Omental fat pad (tissue), 4 donors: Measurements from ENCODE around the gene MICB. TPM values are rescaled to one million over a fixed set of nuclear protein-coding genes. Genes with fewer than 3 reads are reported as not detected.
"Not testable (repeated sequence)": the region's sequence is repeated elsewhere in the genome, so short reads cannot be mapped to it uniquely, and the experiment has no call there.

ENCODE experiments used
- ATAC-seq: fragments of 150-250 bp; one replicate; pipeline ENCODE4 v1.9.1; 2016; ENCODE audit warnings: mild to moderate bottlenecking, moderate library complexity; ENCODE audit not compliant: low FRiP score
- DNase-seq: peaks from one replicate; pipeline ENCODE4 v3.0.0-alpha.2; 2019; ENCODE audit warnings: low spot score
- CTCF ChIP-seq, 3 donors: fragments of 450-650 bp; IDR thresholded peaks; one replicate each; pipeline ENCODE4 v1.5.1; 2016 to 2017; ENCODE audit warnings: antibody characterized with exemption in 3 of 3, mild to moderate bottlenecking in 3 of 3, moderate library complexity in 2 of 3
- total RNA-seq, 4 donors: library from RNA; depleted of rRNA; stranded (reverse); fragments of >200 nt; gene quantifications; one replicate each; pipeline ENCODE4 v1.1.0, GENCODE V29; 2016

Gene MICB
- total RNA-seq, 4 donors from 2014 or later: 3.3 to 5.8 (median 5.8) TPM

GRCh38 chr6:31547727-31548543, 50.0 kb downstream of the MICB start:
- ATAC-seq (no peak), DNase-seq (no peak)
- TF ChIP-seq CTCF (IDR thresholded peaks at IDR 0.05): no peak

DNA sequence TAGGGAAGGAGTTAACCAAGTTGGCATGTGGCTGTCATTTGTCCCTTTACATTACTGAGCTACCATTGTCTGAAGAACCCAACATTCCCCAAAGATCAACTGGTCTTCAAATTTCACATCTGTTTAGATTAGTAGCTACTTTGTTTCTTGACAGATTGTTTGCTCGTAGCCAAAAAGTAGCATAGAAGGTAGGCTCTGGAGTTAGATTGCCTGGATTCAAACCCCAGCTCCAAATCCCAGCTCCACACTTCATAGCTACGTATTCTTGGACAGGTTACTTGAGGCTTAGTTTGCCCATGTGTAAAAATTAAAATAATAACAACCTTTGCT, 50.6 kb downstream of the MICB start:
- TF ChIP-seq CTCF (IDR thresholded peaks at IDR 0.05): no peak
- no peak for DNase-seq
- no peak for ATAC-seq

DNA sequence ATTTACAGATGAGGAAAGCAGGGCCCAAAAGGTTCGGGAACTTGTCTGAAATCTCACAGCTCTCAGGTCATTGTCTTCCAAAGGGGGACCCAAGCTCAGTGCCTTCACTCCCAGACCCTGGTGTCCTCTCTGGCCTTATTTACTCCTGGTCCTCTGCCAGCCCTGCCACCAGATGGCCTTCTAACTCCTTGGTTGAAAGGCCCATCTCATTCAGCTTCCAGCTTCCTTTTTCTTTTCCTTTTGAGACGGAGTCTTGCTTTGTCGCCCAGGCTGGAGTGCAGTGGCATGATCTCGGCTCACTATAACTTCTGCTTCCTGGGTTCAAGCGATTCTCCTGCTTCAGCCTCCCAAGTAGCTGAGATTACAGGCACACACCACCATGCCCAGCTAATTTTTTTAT, 53.4 kb downstream of the MICB start:
- not testable (repeated sequence) for DNase-seq

GRCh38 chr6:31556307-31556706, 58.4 kb downstream of the MICB start:
- no peak for TF ChIP-seq CTCF (IDR thresholded peaks at IDR 0.05)
- no peak for DNase-seq
- no peak for ATAC-seq

More for the DNA sequence above, 53.4 kb downstream of the MICB start:
- not testable (repeated sequence) for ATAC-seq

DNA sequence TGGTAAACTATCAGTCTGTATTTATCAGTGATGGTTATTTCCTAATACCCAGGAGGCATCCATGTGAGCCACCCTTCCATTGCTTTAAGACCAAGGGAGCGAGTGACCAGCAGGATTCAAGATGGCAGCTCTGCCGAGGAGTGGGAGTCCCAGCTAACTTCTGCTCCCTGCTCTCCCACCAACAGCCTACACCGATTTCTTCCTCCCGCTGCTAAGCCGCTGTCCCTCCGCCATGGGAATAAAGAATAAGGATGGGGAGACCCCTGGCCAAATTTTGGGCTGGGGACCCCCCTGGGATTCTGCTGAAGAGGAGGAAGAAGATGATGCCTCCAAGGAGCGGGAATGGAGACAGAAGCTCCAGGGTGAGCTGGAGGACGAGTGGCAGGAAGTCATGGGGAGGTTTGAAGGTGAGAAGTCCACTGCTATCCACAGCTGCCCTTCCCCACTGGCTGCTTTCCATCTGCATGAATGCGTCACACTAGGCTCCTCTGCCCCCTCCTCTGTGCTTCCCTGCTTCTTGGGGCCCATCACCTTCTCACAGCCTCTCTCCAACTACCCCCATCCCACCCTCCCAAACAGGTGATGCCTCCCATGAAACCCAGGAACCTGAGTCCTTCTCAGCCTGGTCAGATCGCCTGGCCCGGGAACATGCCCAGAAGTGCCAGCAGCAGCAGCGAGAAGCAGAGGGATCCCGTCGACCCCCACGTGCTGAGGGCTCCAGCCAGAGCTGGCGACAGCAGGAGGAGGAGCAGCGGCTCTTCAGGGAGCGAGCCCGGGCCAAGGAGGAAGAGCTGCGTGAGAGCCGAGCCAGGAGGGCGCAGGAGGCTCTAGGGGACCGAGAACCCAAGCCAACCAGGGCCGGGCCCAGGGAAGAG, 59.7 kb downstream of the MICB start:
- ATAC-seq: no peak

DNA sequence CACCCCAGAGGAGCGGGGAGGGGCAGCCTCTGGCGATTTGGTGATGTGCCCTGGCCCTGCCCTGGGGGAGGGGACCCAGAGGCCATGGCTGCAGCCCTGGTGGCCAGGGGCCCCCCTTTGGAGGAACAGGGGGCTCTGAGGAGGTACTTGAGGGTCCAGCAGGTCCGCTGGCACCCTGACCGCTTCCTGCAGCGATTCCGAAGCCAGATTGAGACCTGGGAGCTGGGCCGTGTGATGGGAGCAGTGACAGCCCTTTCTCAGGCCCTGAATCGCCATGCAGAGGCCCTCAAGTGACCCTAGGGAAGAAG, 60.3 kb downstream of the MICB start:
- DNase-seq (no peak), ATAC-seq (no peak)
- no peak for TF ChIP-seq CTCF (IDR thresholded peaks at IDR 0.05)

More for the DNA sequence above, 59.7 kb downstream of the MICB start:
- no peak for TF ChIP-seq CTCF (IDR thresholded peaks at IDR 0.05)
- DNase-seq: no peak

GRCh38 chr6:31558631-31559500, 60.9 kb downstream of the MICB start:
- DNase-seq (no peak), ATAC-seq (peak; percentile 56)
- TF ChIP-seq CTCF (IDR thresholded peaks at IDR 0.05): no peak
